Fibroblast of skin of scalp (primary cell): ENCODE data around the gene PARM1.

ENCODE experiments used
- DNase-seq: peaks from one replicate; pipeline ENCODE4 v3.0.0-alpha.2; 2013

The PARM1 gene

GRCh38 chr4:75087865-75088264 lies 154.9 kb downstream of the PARM1 start:
- no peak for DNase-seq

- DNase-seq = no peak
Measured at GRCh38 chr4:75089206-75089605, 156.3 kb downstream of the PARM1 start.

- DNase-seq = no peak
Measured at GRCh38 chr4:75099321-75099720, 166.4 kb downstream of the PARM1 start.
